ENCODE data around the gene AP4M1. TPM values are rescaled to one million over a fixed set of nuclear protein-coding genes. Genes with fewer than 3 reads are reported as not detected.
A peak's percentile ranks its signal among the peaks of the same experiment; 100 is the strongest.

The AP4M1 gene
- total and polyA plus RNA-seq, 9 of the 15 experiments (the other 6 are each of a cell fraction or from before 2014, with no cell fraction given): 1.3 to 30.9 (median 14.1) TPM

GRCh38 chr7:100081535-100082102 is 19.8 kb upstream of the AP4M1 start, which contains the start of gene ZNF3:
Gene ZNF3 (minus strand): TSS chr7:100081723. CDS start chr7:100077357, 4,366 bp downstream.
- H3K4me3 ChIP-seq: peak within 1 kb of the TSS; percentile 67
- H3K36me3 ChIP-seq (ENCODE audit: control insufficient read depth, insufficient read depth, low read length): peaks cover 34% of the 10 kb centered on the region
- H3K79me2 ChIP-seq (ENCODE audit: control insufficient read depth, insufficient read depth, low read length): peaks cover 47% of the 10 kb centered on the region
- peaks cover 4% of the 10 kb centered on the region; the same call in 1 of the 2 replicates for H3K9me3 ChIP-seq (replicated peaks; ENCODE audit: control insufficient read depth, insufficient read depth, low read depth, low read length)
- ChIA-PET CTCF (ENCODE audit: low intra/inter-chr PET ratio) (interaction anchor here (0.6 to 2.2 kb wide), 4 partner anchors 10 to 168 kb away, joined by 3 to 8 read pairs (median 5); no protein-coding TSS in a partner anchor), POLR2A (interaction anchor here (0.6 to 4.4 kb wide), 10 partner anchors 10 to 54 kb away, joined by 3 to 20 read pairs (median 6); partner anchors contain the start of genes AP4M1 and MCM7)
- H3K9me1 ChIP-seq (ENCODE audit: control insufficient read depth, insufficient read depth, low read length): peaks cover 4% of the 10 kb centered on the region
- FAIRE-seq (peak; percentile 94), ATAC-seq (peak; percentile 92), DNase-seq (ENCODE audit: extremely low read depth in 1 of 4, low spot score in 3 of 4) (peak; percentile 92 to 100 (median 95))
- in situ Hi-C loops (cut with MboI): no loop called here
- no peaks in the 10 kb centered on the region for H4K20me1 ChIP-seq (replicated peaks; ENCODE audit: control insufficient read depth, insufficient read depth, low read length)
- intact Hi-C loops (cut with micrococcal nuclease): loop anchor here (1.0 to 5.0 kb wide), 8 partner anchors 20 to 168 kb away; partner anchors contain the start of genes AP4M1, CNPY4, MBLAC1 and MCM7
- H3K4me1 ChIP-seq (replicated peaks in 1 of 2; ENCODE audit: control insufficient read depth in 2 of 2, insufficient read depth in 2 of 2, low read length in 2 of 2): peaks cover 10 to 26% of the 10 kb centered on the region in 2 experiments; a peak in 4 of 5 replicates
- under 1% methylated on average over 51 of the region's 55 CpGs for WGBS (ENCODE audit: insufficient coverage, low coverage, missing lambda C conversion rate)
- BruUV-seq (replicated peaks): no TSS peak
- peak within 1 kb of the TSS; percentile 96 for H2AFZ ChIP-seq (ENCODE audit: low read depth, low read length)
- H3K27ac ChIP-seq (ENCODE audit: extremely low read depth, low read depth, low read length): peak within 1 kb of the TSS; percentile 90
- H3K4me2 ChIP-seq (ENCODE audit: insufficient read depth, low read length): peak within 1 kb of the TSS; percentile 99
- peak within 1 kb of the TSS; percentile 92 to 98 for H3K9ac ChIP-seq (ENCODE audit: insufficient read depth in 1 of 2, low read depth in 2 of 2, low read length in 2 of 2)
- no peaks in the 10 kb centered on the region for H3K27me3 ChIP-seq (ENCODE audit: control insufficient read depth in 2 of 2, insufficient read depth in 2 of 2, low read length in 2 of 2)
- no peak for TF ChIP-seq RUNX1 (IDR thresholded peaks at IDR 0.05; ENCODE audit: low read depth)
- peak; percentile 37; the same call in 1 of the 2 replicates for TF ChIP-seq PHF21A (IDR thresholded peaks at IDR 0.05; ENCODE audit: borderline replicate concordance, low read depth)
- TF ChIP-seq NCOA1 (IDR thresholded peaks at IDR 0.05; ENCODE audit: low read depth): peak; percentile 85
- peak; percentile 97 for TF ChIP-seq RBBP5 (IDR thresholded peaks at IDR 0.05; ENCODE audit: borderline replicate concordance, insufficient read depth, low read length, poor library complexity, severe bottlenecking)
- TF ChIP-seq HIVEP1 (CRISPR knock-in tag; IDR thresholded peaks at IDR 0.05): no peak
- no peak for TF ChIP-seq ARNT (IDR thresholded peaks at IDR 0.05)
- no peak for TF ChIP-seq CHD7 (IDR thresholded peaks at IDR 0.05; ENCODE audit: low read depth, low read length)
- TF ChIP-seq MAFG (tag; conservative IDR thresholded peaks at IDR 0.05): peak; percentile 99
- TF ChIP-seq KHSRP (IDR thresholded peaks at IDR 0.05): no peak
- TF ChIP-seq SETDB1 (IDR thresholded peaks at IDR 0.05; ENCODE audit: low read length): peak; percentile 72
- TF ChIP-seq ZNF197 (CRISPR knock-in tag; IDR thresholded peaks at IDR 0.05; ENCODE audit: low read depth): no peak
- no peak for TF ChIP-seq PYGO2 (tag; IDR thresholded peaks at IDR 0.05)

Data from K562 (cell line).